GM13977 (cell line): ENCODE results near the gene ADD1.
A peak's percentile ranks its signal among the peaks of the same experiment; 100 is the strongest.

ENCODE experiments used
- DNase-seq: peaks from one replicate; pipeline ENCODE4 v3.0.0; 2012; ENCODE audit warnings: low spot score
- in situ Hi-C: fragments of 300-500 bp; cut with MboI; formaldehyde crosslinking; loops from one replicate; pipeline ENCODE4 v1.12.0; 2022; ENCODE audit warnings: low sequenced_read_pairs, low pct_unique_long_range_greater_than_20kb, mixed read lengths, inconsistent platforms; ENCODE audit not compliant: unreplicated experiment
- TF ChIP-seq, protein P1 (sequence below): IDR thresholded peaks from 2 replicates; pipeline ENCODE4 v1.5.1; 2012; ENCODE audit warnings: mild to moderate bottlenecking, control low read depth; ENCODE audit not compliant: insufficient read depth; ENCODE audit errors: extremely low read depth, missing control alignments

ADD1 gene

DNA sequence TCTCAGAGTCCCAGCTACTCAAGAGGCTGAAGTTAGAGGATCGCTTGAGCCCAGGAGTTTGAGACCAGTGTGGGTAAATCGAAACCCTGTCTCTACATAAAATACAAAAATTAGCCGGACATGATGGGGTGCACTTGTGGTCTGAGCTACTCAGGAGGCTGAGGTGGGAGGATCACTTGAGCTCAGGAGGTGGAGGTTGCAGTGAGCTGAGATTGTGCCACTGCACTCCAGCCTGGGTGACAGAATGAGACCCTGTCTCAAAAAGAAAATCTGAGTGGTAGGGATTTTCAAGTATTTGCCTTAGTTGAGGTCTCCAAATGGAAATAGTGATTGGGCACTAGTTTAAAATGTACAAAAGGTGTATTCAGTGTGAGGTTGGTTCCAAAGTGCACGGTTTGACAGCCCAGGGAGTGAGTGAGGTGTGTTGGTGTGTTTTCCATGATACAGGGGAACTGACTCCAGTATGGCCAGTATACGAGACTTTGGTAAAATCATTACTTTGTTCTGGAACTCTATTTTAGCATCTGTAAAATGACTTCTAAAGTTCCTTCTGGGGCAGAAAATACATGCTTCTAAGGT lies 13.8 kb downstream of the ADD1 start:
- TF ChIP-seq, protein P1, sequence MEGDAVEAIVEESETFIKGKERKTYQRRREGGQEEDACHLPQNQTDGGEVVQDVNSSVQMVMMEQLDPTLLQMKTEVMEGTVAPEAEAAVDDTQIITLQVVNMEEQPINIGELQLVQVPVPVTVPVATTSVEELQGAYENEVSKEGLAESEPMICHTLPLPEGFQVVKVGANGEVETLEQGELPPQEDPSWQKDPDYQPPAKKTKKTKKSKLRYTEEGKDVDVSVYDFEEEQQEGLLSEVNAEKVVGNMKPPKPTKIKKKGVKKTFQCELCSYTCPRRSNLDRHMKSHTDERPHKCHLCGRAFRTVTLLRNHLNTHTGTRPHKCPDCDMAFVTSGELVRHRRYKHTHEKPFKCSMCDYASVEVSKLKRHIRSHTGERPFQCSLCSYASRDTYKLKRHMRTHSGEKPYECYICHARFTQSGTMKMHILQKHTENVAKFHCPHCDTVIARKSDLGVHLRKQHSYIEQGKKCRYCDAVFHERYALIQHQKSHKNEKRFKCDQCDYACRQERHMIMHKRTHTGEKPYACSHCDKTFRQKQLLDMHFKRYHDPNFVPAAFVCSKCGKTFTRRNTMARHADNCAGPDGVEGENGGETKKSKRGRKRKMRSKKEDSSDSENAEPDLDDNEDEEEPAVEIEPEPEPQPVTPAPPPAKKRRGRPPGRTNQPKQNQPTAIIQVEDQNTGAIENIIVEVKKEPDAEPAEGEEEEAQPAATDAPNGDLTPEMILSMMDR = no peak
- in situ Hi-C loops = no loop called here
- no peak for DNase-seq

DNA sequence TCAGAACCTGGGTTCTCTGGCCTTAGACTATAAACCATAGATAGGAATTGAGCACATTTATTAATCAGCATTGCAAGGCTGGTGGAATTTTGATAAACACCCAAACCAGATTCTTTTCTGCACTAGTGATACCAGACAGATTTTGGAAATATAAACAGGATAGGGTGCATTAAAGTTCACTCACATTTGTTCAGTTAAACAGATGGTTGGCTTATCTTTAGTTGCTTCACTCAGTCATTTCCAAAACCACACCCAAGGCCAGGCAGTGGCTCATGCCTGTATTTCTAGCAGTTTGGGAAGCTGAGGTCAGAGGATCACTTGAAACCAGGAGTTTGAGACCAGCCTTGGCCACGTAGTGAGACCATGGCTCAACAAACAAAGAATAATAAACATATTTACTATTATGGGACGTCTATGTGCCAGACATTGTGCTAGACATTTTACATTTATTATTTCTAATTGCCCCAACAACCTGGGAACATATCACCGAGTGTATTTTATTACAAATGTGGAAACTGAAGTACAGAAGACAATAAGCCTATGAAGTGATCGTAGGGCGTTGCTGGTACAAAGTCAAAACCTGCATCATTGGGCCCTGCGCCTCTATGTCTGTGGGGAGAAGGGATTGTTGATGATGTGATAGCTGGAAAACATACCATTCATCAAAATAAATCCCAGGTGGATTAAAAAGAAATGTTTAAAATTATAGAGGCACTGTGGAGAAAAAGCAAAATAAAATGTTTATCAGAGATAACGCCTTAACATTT lies 15.0 kb downstream of the ADD1 start:
- DNase-seq = no peak
- in situ Hi-C loops = no loop called here
- TF ChIP-seq, protein P1 = no peak

DNA sequence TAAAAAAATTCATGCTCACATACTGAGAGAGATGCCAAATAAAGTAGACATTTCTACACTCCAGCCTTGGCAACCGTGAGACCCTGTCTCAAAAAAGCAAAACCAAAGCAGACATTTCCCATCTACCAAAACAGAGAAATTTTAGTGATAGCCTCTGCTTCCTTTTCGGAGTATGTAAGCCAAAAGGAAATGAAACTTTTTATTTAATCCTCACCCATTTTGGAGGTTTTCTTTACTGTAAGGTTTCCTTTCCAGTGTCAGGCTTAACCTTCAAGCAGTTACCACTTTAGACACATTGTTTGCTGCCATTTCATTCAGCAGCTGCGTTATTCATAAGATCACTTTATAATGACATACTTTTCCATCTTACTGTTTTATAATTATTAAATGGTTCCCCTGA lies 15.9 kb downstream of the ADD1 start:
- TF ChIP-seq, protein P1 = no peak
- in situ Hi-C loops = no loop called here
- DNase-seq = peak; percentile 32

DNA sequence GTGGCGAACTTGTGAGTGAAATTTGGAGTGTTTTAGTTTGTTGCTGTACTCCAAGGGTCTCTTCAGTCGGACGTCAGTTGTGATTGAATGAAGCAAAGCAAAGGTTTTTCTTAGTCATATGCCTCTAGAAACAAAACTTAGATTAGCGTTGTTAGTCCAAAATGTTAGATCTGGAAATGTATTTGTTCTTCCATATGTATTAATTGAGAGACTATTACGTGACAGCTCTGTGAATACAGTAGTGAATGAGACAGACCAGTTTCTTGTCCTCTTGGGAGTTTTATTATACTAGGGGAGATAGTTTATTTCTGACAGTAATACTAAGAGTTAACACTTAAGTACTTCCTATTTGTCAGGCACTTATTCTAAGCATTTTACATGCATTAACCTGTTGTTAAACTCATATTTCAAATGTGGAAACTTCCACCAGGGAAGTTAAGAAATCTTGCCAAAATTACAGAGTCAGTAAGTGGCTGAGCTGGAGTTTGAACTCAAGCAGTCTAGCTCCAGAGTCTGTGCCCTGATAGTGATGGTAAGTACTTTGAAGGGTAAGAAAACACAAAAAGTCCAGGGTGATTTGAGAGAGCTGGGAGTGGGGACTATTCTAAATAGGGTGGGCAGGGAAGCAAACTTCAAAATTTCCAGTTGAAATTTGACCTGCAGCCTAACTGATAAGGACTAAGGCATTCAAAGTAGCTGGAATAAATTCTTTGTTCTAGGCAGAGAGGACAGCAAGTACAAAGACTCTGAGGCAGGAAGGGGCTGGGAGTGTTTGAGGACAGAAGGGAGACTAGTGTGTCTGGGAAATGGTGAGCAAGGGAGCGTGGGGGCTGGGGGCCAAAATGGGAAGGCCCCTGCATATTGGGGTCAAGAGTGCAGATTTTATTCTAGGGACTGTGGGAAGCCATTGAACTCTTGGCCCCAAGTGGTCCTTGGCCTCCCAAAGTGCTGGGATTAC lies 17.0 kb downstream of the ADD1 start:
- DNase-seq = no peak
- in situ Hi-C loops = no loop called here
- TF ChIP-seq, protein P1 = no peak

DNA sequence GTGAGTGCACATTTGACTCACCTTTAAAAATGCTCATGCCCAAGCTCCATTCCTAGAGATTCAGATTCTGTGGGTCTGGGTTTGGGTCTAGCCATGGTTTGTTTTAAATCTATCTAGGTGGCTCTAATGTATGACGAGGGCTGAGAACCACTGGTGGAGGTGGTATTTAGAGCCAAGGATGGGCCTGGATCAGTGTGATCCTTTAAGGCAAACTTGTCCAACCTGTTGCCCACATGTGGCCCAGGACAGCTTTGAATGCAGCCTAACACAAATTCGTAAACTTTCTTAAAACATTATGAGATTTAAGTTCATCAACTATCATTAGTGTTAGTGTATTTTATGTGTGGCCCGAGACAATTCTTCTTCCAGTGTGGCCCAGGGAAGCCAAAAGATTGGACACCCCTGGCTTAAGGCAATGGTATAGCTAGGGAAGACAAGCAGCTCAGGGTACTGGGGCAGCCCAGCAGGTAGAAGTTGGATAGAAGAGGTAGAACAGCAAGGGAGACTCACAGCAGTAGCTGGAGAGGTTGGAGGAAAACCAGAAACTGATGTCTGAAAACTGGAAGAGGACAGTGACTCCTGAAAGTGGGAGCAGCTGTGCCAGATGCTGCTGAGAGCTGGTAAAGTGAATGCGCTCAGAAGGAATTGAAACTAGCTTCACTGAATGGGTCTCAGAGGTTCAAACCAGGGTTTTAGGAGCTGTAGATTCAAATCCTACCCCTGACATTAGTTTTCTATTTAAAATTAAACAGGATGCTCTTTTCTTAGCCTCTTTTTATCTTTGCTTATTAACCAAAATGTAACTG lies 18.2 kb downstream of the ADD1 start:
- no peak for DNase-seq
- in situ Hi-C loops = no loop called here
- TF ChIP-seq, protein P1 = no peak

DNA sequence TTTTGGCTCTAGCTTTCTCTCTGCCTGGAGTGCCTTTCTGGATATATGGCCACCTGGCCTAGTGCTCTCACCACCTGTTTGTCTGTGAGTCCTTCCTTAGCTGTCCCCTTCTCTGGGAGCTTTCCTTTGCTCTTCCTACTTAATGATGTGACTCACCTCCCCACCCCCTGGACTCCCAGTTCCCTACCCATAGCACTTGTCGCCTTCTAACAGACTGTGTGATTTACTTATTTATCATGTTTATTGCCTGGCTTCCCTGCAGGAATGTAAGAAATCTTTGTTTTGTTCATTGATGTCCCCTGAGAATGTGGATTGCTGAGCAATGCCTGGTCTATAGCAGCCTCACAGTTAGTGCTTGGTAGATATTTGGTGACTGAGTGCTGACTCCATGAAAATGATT lies 18.9 kb downstream of the ADD1 start:
- DNase-seq = no peak
- TF ChIP-seq, protein P1 = no peak
- in situ Hi-C loops = no loop called here
